Osteoblast (primary cell): ENCODE measurements around the gene CCSER2. TPM values are rescaled to one million over a fixed set of nuclear protein-coding genes. Genes with fewer than 3 reads are reported as not detected.
"Not testable (repeated sequence)": the region's sequence is repeated elsewhere in the genome, so short reads cannot be mapped to it uniquely, and the experiment has no call there.

ENCODE experiments used
- DNase-seq: peaks from one replicate; pipeline ENCODE4 v3.0.0; 2011; ENCODE audit warnings: low spot score, mixed read lengths; ENCODE audit not compliant: insufficient read length; ENCODE audit errors: missing footprints
- H2AFZ ChIP-seq: 2 replicates; pipeline ENCODE4 v1.6.0; 2011; ENCODE audit warnings: mild to moderate bottlenecking, low read length
- H3K27ac ChIP-seq: 2 replicates; pipeline ENCODE4 v1.5.1; 2011; ENCODE audit warnings: mild to moderate bottlenecking, low read depth, low read length, moderate library complexity
- H3K27me3 ChIP-seq: 2 replicates; pipeline ENCODE4 v1.6.0; 2012; ENCODE audit warnings: mild to moderate bottlenecking, control low read depth, inconsistent platforms, low read length, moderate library complexity; ENCODE audit not compliant: insufficient read depth
- H3K36me3 ChIP-seq: 2 replicates; pipeline ENCODE4 v1.5.1; 2011; ENCODE audit warnings: mild to moderate bottlenecking, low read length, control low read depth, moderate library complexity; ENCODE audit not compliant: insufficient read depth
- H3K4me1 ChIP-seq: 2 replicates; pipeline ENCODE4 v1.5.1; 2011; ENCODE audit warnings: mild to moderate bottlenecking, low read length, control low read depth, moderate library complexity; ENCODE audit not compliant: insufficient read depth
- H3K4me2 ChIP-seq: 2 replicates; pipeline ENCODE4 v1.6.0; 2011; ENCODE audit warnings: mild to moderate bottlenecking, low read length; ENCODE audit not compliant: insufficient read depth
- H3K4me3 ChIP-seq: fragments of 200-600 bp; sonication (generic); 3 replicates; pipeline ENCODE4 v1.5.1; 2012; ENCODE audit warnings: mild to moderate bottlenecking, low read length, inconsistent platforms; ENCODE audit not compliant: insufficient read depth
- H3K79me2 ChIP-seq: 2 replicates; pipeline ENCODE4 v1.6.0; 2012; ENCODE audit warnings: mild to moderate bottlenecking, low read length, control low read depth, inconsistent platforms; ENCODE audit not compliant: insufficient read depth
- H3K9me3 ChIP-seq: 2 replicates; pipeline ENCODE4 v1.5.1; 2011; ENCODE audit warnings: low read depth, low read length, control low read depth
- H4K20me1 ChIP-seq: 2 replicates; pipeline ENCODE4 v1.6.0; 2012; ENCODE audit warnings: mild to moderate bottlenecking, low read length, control low read depth; ENCODE audit not compliant: insufficient read depth
- total RNA-seq: library from RNA; depleted of rRNA; stranded (reverse); fragments of >200 nt; gene quantifications from 2 replicates; pipeline ENCODE4 v1.2.3, GENCODE V29; 2012
- TF ChIP-seq, protein P1 (sequence below): IDR thresholded peaks from 2 replicates; pipeline ENCODE4 v1.5.1; 2011; ENCODE audit warnings: mild to moderate bottlenecking, low read depth, low read length, moderate library complexity; ENCODE audit errors: extremely low read depth

CCSER2 gene
- total RNA-seq, 1 donor = 58.3 TPM

DNA sequence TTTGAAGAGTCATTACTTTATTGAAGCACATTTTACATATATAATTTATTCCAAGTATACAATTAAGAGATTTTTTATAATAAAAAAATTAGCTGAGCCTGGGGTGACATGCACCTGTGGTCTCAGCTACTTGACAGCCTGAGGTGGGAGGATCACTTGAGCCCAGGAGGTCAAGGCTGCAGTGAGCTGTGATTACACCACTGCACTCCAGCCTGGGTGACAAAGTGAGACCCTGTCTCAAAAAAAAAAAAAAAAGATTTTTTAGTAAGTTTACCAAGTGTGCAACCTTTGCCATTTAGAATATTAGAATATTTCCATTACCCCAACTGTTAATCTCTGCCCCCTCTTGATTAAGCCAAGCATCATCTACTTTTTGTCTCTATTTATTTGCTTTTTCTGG, 196.0 kb downstream of the CCSER2 start:
- Histone ChIP-seq H3K27me3 (no peaks in the 10 kb centered on the region), H3K4me2 (no peak overlapping the region), H3K4me1 (no peaks in the 10 kb centered on the region), H2AFZ (no peak overlapping the region), H3K36me3 (no peaks in the 10 kb centered on the region), H3K4me3 (no peak overlapping the region), H4K20me1 (no peaks in the 10 kb centered on the region), H3K9me3 (no peaks in the 10 kb centered on the region), H3K79me2 (no peaks in the 10 kb centered on the region), H3K27ac (no peak overlapping the region)
- no peak for DNase-seq
- TF ChIP-seq, protein P1, sequence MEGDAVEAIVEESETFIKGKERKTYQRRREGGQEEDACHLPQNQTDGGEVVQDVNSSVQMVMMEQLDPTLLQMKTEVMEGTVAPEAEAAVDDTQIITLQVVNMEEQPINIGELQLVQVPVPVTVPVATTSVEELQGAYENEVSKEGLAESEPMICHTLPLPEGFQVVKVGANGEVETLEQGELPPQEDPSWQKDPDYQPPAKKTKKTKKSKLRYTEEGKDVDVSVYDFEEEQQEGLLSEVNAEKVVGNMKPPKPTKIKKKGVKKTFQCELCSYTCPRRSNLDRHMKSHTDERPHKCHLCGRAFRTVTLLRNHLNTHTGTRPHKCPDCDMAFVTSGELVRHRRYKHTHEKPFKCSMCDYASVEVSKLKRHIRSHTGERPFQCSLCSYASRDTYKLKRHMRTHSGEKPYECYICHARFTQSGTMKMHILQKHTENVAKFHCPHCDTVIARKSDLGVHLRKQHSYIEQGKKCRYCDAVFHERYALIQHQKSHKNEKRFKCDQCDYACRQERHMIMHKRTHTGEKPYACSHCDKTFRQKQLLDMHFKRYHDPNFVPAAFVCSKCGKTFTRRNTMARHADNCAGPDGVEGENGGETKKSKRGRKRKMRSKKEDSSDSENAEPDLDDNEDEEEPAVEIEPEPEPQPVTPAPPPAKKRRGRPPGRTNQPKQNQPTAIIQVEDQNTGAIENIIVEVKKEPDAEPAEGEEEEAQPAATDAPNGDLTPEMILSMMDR = no peak

DNA sequence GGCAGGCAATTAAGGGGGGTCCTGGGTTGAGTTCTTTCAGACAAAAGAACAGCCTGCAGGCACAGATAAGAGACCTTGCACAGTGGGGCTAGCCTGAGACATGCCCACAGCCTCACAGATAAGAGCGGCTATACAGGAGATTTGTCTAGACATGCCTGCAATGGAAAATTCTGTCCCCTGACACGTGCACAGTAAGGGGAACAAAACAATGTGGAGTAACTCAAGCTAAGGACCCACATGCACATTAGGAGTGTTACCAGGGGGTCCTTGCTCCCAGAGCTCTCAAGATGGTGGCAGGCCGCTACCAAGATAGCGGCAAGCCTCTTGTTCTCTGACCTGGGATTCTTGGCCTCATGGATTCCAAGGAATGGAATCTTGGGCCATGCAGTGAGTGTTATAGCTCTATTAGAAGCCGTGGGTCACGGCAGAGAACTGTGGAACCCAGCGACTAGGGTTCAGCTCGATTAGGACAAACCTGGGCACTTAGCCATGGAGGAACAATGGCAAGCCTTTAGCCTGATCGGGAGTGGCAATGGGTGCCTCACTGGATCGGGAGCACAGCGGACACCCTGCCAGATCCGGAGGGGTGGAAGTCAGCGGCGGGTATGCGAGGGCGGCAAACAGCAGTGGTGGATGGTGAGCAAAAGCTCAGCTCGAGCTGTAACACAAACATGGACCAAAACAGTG, 196.9 kb downstream of the CCSER2 start:
- H3K36me3 ChIP-seq = no peaks in the 10 kb centered on the region
- no peaks in the 10 kb centered on the region for H3K79me2 ChIP-seq
- no peaks in the 10 kb centered on the region for H3K4me1 ChIP-seq
- H3K4me2 ChIP-seq = no peak overlapping the region
- DNase-seq = no peak
- no peaks in the 10 kb centered on the region for H4K20me1 ChIP-seq
- no peak overlapping the region for H3K4me3 ChIP-seq
- no peak overlapping the region for H3K27ac ChIP-seq
- TF ChIP-seq, protein P1 = no peak
- no peak overlapping the region for H2AFZ ChIP-seq
- no peaks in the 10 kb centered on the region for H3K9me3 ChIP-seq
- no peaks in the 10 kb centered on the region for H3K27me3 ChIP-seq

DNA sequence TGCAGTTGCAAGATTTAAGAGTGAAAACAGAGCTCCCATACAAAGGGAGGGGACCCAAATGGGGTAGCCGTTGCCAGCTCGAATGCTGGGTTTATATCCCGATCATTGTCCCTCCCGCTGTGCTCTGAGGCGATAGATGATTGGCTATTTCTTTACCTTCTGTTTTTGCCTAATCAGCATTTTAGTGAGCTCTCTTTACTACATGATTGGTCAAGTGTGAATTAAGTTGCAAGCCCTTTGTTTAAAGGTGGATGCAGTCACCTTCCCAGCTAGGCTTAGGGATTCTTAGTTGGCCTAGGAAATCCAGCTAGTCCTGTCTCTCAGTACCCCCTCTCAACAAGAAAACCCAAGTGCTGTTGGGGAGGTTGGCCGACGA, 197.4 kb downstream of the CCSER2 start:
- not testable (repeated sequence) for H4K20me1 ChIP-seq, H3K4me1 ChIP-seq, H2AFZ ChIP-seq, H3K9me3 ChIP-seq, H3K4me2 ChIP-seq, H3K36me3 ChIP-seq, DNase-seq, H3K27me3 ChIP-seq, H3K79me2 ChIP-seq, H3K4me3 ChIP-seq, H3K27ac ChIP-seq

DNA sequence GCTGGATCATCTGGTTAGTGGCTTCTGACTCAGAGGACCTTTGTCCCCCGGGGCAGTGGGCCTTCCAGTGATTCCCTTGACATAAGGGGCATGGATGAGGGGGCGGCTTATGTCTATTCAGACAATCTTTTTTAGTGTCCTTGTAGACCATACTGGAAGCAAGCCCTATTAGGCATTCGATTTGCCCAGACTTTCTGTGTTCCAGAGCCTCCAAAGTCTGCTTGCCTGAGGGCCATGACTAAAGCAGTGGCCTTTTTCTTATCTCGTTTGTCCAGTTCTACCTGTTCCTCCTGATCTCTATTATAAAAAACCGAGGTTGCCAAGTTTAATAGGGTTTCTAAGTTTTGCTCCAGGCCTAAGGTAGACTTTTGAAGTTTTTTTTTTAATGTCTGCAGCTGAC, 199.0 kb downstream of the CCSER2 start:
- H3K27me3 ChIP-seq, H3K36me3 ChIP-seq, DNase-seq, H3K4me2 ChIP-seq, H4K20me1 ChIP-seq, H3K4me3 ChIP-seq, H3K4me1 ChIP-seq, H3K27ac ChIP-seq, H2AFZ ChIP-seq, H3K79me2 ChIP-seq, H3K9me3 ChIP-seq: not testable (repeated sequence)

DNA sequence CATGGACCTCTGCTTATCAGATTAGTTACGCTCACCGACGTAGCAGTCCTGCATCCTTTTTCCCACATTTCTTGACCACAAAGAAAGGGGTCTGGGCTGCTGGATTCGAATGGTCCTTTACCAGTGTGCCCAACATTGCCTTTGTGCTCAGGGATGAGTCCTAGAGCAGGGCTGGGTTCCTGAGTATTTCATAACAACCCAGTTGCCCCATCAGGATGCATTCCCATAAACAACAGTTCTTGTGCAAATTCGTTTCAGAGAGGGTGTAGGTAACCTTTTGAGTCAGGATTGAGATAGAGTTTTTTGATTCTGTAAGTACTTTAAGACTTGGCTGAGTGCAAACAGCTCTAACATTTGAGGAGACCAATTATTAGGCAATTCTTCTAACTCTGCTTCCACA, 200.1 kb downstream of the CCSER2 start:
- H3K79me2 ChIP-seq, H2AFZ ChIP-seq, H3K9me3 ChIP-seq, H3K4me1 ChIP-seq, H3K27me3 ChIP-seq, H3K4me2 ChIP-seq, H3K36me3 ChIP-seq, H3K4me3 ChIP-seq, DNase-seq, H3K27ac ChIP-seq, H4K20me1 ChIP-seq: not testable (repeated sequence)
